GM12875 (cell line): Measurements from ENCODE around the gene GSG1.

ENCODE experiments used
- H3K4me3 ChIP-seq: one replicate; pipeline ENCODE4 v1.5.1; 2011; ENCODE audit warnings: low read depth, low read length, control low read depth
- CTCF ChIP-seq: IDR thresholded peaks from 2 replicates; pipeline ENCODE4 v1.5.1; 2011; ENCODE audit warnings: low read depth, mild to moderate bottlenecking, control low read depth, inconsistent platforms, low read length, moderate library complexity, borderline replicate concordance; ENCODE audit not compliant: insufficient read depth

Gene GSG1

GRCh38 chr12:13045816-13046215, 57.7 kb downstream of the GSG1 start:
- no peak overlapping the region for H3K4me3 ChIP-seq
- TF ChIP-seq CTCF: no peak

DNA sequence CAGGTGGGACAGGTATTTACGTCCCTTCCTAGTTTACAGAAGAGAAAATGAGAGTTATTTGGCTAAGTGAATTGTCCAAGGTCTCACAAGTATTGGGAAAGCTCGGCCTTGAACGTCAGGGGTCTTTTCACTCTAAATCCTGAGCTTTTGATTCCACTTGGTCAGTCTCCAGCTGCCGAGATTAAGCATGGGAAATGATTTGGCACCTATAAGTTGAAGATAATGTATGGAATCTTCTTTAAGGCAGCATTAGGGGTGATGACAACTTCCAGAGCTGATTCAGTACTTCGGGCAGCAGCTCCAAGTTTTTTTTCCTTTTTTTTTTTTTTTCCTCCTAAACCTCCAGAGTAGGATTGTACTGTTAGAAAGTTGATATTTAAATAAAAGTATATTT, 58.6 kb downstream of the GSG1 start:
- H3K4me3 ChIP-seq: peak overlapping the region; percentile 74
- no peak for TF ChIP-seq CTCF

- peak within 1 kb of the TSS; percentile 74 for H3K4me3 ChIP-seq
- 0 out of 2 replicates have a peak, but pooled peaks have one; percentile 19 for TF ChIP-seq CTCF
Measured at GRCh38 chr12:13044002-13044905, 59.2 kb downstream of the GSG1 start, which contains the start of gene FAM234B. Gene FAM234B, plus strand, starts transcription at chr12:13044381. Its CDS starts 23 bp downstream, at chr12:13044404.

- H3K4me3 ChIP-seq: no peak overlapping the region
- no peak for TF ChIP-seq CTCF
Measured at GRCh38 chr12:13042666-13043230, 60.7 kb downstream of the GSG1 start.

DNA sequence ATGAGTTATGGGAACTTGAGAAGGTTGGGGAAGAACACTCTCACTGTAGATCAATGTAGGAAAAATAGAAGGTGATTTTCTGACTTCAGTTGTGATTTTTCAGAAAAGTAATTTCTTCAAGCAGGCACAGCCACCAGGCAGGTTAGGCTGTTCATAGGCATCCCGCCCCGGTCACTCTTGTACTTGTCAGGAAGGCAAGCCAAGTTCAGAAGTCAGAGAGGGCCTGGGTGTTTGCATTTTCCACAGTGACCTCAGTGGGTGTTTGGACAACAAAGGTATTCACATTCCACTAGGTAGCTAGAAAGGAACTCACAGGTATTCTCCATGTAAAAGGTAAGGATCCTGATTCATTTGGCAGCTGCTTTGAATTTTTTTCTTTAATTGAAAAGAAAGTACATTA, 62.2 kb downstream of the GSG1 start:
- H3K4me3 ChIP-seq: no peak overlapping the region
- no peak for TF ChIP-seq CTCF

DNA sequence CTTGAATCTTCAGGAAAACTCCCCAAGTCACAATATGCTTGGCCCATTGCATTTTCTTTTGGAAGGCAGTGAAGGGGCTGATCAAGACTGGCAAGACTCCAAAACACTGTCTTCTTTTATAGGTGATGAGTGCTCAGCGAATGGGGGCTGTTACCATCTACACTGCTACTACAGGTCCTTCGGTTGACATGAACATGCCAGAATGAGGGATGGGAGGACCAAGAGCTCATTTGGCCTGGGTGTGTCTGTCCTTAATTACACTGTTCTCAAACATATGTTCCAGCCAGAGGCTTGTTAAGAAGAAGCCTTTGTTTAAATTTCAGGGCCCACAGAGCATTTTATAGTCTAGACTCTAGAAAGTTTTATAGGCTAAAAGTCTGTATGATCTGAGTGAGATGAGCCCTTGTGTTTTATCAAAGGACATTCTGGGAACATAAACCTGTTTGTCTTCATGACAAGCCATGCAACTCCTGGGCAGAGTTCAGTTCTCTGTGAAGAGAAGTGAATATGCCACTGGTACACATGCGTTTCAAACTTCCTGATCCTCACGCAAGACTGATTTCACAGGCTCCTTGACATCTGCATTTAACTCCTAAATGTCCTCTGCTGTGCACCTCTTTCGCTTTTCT, 64.0 kb downstream of the GSG1 start:
- H3K4me3 ChIP-seq: no peak overlapping the region
- no peak for TF ChIP-seq CTCF
